Body of pancreas (tissue), 4 donors: ENCODE results near the gene PTGES.
"Not testable (repeated sequence)": the region's sequence is repeated elsewhere in the genome, so short reads cannot be mapped to it uniquely, and the experiment has no call there.

ENCODE experiments used
- CTCF ChIP-seq, 7 experiments: fragments of 450-650 bp in 4 of 7; fragments of 200-600 bp in 3 of 7; sonication (generic) in 3 of 7; IDR thresholded peaks; one replicate each; pipeline ENCODE4 v1.5.1; 2016 to 2019; ENCODE audit warnings: antibody characterized with exemption in 7 of 7
- POLR2A ChIP-seq, 3 donors: fragments of 450-650 bp; IDR thresholded peaks; one replicate each; pipeline ENCODE4 v1.6.1; 2016; ENCODE audit warnings: antibody characterized with exemption in 3 of 3, mild to moderate bottlenecking in 2 of 3

- not testable (repeated sequence) for TF ChIP-seq CTCF, POLR2A (IDR thresholded peaks at IDR 0.05)
Observed at GRCh38 chr9:129796029-129796428, 43.2 kb upstream of the PTGES start.
